Measurements from ENCODE around the gene TCF4.

GRCh38 chr18:55422456-55423180 is 165.4 kb downstream of the TCF4 start:
- TF ChIP-seq, protein P1, sequence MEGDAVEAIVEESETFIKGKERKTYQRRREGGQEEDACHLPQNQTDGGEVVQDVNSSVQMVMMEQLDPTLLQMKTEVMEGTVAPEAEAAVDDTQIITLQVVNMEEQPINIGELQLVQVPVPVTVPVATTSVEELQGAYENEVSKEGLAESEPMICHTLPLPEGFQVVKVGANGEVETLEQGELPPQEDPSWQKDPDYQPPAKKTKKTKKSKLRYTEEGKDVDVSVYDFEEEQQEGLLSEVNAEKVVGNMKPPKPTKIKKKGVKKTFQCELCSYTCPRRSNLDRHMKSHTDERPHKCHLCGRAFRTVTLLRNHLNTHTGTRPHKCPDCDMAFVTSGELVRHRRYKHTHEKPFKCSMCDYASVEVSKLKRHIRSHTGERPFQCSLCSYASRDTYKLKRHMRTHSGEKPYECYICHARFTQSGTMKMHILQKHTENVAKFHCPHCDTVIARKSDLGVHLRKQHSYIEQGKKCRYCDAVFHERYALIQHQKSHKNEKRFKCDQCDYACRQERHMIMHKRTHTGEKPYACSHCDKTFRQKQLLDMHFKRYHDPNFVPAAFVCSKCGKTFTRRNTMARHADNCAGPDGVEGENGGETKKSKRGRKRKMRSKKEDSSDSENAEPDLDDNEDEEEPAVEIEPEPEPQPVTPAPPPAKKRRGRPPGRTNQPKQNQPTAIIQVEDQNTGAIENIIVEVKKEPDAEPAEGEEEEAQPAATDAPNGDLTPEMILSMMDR (IDR thresholded peaks at IDR 0.05; ENCODE audit: insufficient read depth, low read length) = no peak
- TF ChIP-seq POLR2AphosphoS5 (IDR thresholded peaks at IDR 0.05; ENCODE audit: low read depth) = no peak
- no peak for TF ChIP-seq GABPA (IDR thresholded peaks at IDR 0.05; ENCODE audit: low read depth)

Measured in HL-60 (cell line).